ENCODE measurements around the gene USP17L17. TPM values are rescaled to one million over a fixed set of nuclear protein-coding genes. Genes with fewer than 3 reads are reported as not detected.
A peak's percentile ranks its signal among the peaks of the same experiment; 100 is the strongest.
"Not testable (repeated sequence)": the region's sequence is repeated elsewhere in the genome, so short reads cannot be mapped to it uniquely, and the experiment has no call there.

Gene USP17L17
- under 1 TPM in 2 of 7 donors, not detected in 5; 0.15 TPM for total RNA-seq
- polyA plus RNA-seq = not detected
- long read RNA-seq, donor 1 = 0 reads
- long read RNA-seq, donor 2 = 0 reads
- long read RNA-seq, donor 3 = 0 reads

- H3K4me1 ChIP-seq (ENCODE audit: insufficient read depth); H3K9me3 ChIP-seq; DNase-seq; intact Hi-C loops (cut with DNase I); H3K27me3 ChIP-seq; H3K27ac ChIP-seq; H3K36me3 ChIP-seq; H3K4me3 ChIP-seq: not testable (repeated sequence)
- WGBS, 3 donors = 89 to 97% (median 90%) methylated on average over 5 to 14 of the region's 14 CpGs
Measured at GRCh38 chr4:9243579-9243978, at the start of gene USP17L17. TSS of gene USP17L17 (plus strand) at chr4:9243879. CDS start at chr4:9243879, 0 bp downstream.

GRCh38 chr4:9210357-9210756 lies 33.3 kb upstream of the USP17L17 start, which contains the start of gene USP17L10:
TSS of gene USP17L10 (plus strand) at chr4:9210657. CDS start at chr4:9210657, 0 bp downstream.
- H3K27me3 ChIP-seq; DNase-seq; H3K4me3 ChIP-seq; H3K27ac ChIP-seq; H3K36me3 ChIP-seq; H3K4me1 ChIP-seq (ENCODE audit: insufficient read depth); intact Hi-C loops (cut with DNase I); H3K9me3 ChIP-seq: not testable (repeated sequence)
- WGBS, 3 donors = no CpG with 5 or more reads among the region's 13 CpGs

DNA sequence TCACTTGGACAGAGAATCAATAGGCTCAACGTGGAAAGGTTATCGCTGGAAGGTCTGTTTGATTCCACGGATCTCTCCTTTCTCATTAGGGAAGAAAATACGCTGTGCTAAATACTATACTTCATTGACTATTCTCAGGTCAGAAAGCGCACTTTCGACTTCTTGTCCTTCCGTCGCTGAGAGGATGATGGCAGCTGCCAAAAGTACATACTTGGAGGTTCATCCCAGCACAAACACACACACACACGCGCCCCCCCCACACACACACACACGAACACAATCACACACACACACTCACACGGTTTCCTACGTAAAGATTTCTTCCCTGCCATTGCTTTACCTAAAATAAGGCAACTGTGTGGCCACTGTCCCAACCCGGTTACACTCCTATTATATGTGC lies 29.0 kb upstream of the USP17L17 start:
- peak in 1 of 5 donors; percentile 2 for DNase-seq
- intact Hi-C loops (cut with DNase I); H3K27me3 ChIP-seq; H3K4me1 ChIP-seq (ENCODE audit: insufficient read depth); H3K27ac ChIP-seq; H3K4me3 ChIP-seq; H3K9me3 ChIP-seq; H3K36me3 ChIP-seq: not testable (repeated sequence)
- 70 to 74% (median 74%) methylated on average over 11 of the region's 14 CpGs for WGBS, 3 donors

- H3K4me3 ChIP-seq; H3K27ac ChIP-seq; H3K36me3 ChIP-seq; intact Hi-C loops (cut with DNase I); H3K27me3 ChIP-seq; H3K9me3 ChIP-seq; DNase-seq; H3K4me1 ChIP-seq (ENCODE audit: insufficient read depth): not testable (repeated sequence)
- no CpG with 5 or more reads among the region's 14 CpGs for WGBS, 3 donors
Measured at GRCh38 chr4:9215105-9215504, 28.6 kb upstream of the USP17L17 start, which contains the start of gene USP17L11. TSS of gene USP17L11 (plus strand) at chr4:9215405. CDS start at chr4:9215405, 0 bp downstream.

DNA sequence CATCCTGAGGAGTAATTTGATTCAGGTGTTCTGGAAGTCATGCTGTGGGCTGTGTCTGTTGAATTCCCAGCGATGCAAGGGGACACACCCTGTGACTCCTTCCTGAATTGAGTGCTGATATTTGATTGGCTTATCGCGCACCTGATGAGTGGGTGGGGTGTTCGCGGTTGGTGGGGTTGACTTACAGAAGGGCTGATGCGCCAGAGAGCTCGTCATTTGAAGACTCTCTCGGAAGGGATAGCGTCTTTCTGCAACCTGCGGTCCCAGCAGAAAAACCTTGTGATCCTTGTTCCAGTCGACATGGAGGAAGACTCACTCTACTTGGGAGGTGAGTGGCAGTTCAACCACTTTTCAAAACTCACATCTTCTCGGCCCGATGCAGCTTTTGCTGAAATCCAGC lies 23.8 kb upstream of the USP17L17 start, which contains the start of gene USP17L12:
Gene USP17L12, plus strand, starts transcription at position 301 of the 400 bp plus-strand sequence. Its CDS starts 0 bp downstream, at position 301.
- intact Hi-C loops (cut with DNase I); H3K4me1 ChIP-seq (ENCODE audit: insufficient read depth); H3K36me3 ChIP-seq; H3K4me3 ChIP-seq; H3K27ac ChIP-seq; H3K27me3 ChIP-seq; H3K9me3 ChIP-seq; DNase-seq: not testable (repeated sequence)
- no CpG with 5 or more reads among the region's 13 CpGs for WGBS, 3 donors

DNA sequence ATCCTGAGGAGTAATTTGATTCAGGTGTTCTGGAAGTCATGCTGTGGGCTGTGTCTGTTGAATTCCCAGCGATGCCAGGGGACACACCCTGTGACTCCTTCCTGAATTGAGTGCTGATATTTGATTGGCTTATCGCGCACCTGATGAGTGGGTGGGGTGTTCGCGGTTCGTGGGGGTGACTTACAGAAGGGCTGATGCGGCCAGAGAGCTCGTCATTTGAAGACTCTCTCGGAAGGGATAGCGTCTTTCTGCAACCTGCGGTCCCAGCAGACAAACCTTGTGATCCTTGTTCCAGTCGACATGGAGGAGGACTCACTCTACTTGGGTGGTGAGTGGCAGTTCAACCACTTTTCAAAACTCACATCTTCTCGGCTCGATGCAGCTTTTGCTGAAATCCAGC lies 19.1 kb upstream of the USP17L17 start, which contains the start of gene USP17L13:
Gene USP17L13, plus strand, starts transcription at position 301 of the 400 bp plus-strand sequence. Its CDS starts 0 bp downstream, at position 301.
- H3K36me3 ChIP-seq; intact Hi-C loops (cut with DNase I); H3K4me3 ChIP-seq; H3K27ac ChIP-seq; H3K9me3 ChIP-seq; H3K27me3 ChIP-seq; DNase-seq; H3K4me1 ChIP-seq (ENCODE audit: insufficient read depth): not testable (repeated sequence)
- no CpG with 5 or more reads among the region's 14 CpGs for WGBS, 3 donors

DNA sequence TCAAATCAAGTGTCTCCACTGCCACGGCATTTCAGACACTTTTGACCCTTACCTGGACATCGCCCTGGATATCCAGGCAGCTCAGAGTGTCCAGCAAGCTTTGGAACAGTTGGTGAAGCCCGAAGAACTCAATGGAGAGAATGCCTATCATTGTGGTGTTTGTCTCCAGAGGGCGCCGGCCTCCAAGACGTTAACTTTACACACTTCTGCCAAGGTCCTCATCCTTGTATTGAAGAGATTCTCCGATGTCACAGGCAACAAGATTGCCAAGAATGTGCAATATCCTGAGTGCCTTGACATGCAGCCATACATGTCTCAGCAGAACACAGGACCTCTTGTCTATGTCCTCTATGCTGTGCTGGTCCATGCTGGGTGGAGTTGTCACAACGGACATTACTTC lies 13.4 kb upstream of the USP17L17 start:
- H3K27ac ChIP-seq; intact Hi-C loops (cut with DNase I); H3K27me3 ChIP-seq; H3K4me1 ChIP-seq (ENCODE audit: insufficient read depth); H3K4me3 ChIP-seq; H3K36me3 ChIP-seq; H3K9me3 ChIP-seq: not testable (repeated sequence)
- DNase-seq = peak in 2 of 5 donors; percentile 4 to 32
- WGBS, 3 donors = 84 to 89% (median 86%) methylated on average over 5 of the region's 8 CpGs

DNA sequence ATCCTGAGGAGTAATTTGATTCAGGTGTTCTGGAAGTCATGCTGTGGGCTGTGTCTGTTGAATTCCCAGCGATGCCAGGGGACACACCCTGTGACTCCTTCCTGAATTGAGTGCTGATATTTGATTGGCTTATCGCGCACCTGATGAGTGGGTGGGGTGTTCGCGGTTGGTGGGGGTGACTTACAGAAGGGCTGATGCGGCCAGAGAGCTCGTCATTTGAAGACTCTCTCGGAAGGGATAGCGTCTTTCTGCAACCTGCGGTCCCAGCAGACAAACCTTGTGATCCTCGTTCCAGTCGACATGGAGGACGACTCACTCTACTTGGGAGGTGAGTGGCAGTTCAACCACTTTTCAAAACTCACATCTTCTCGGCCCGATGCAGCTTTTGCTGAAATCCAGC lies 9.6 kb upstream of the USP17L17 start, which contains the start of gene USP17L15:
Gene USP17L15, plus strand, starts transcription at position 301 of the 400 bp plus-strand sequence. Its CDS starts 0 bp downstream, at position 301.
- DNase-seq; H3K27ac ChIP-seq; H3K36me3 ChIP-seq; H3K9me3 ChIP-seq; H3K4me1 ChIP-seq (ENCODE audit: insufficient read depth); H3K27me3 ChIP-seq; intact Hi-C loops (cut with DNase I); H3K4me3 ChIP-seq: not testable (repeated sequence)
- no CpG with 5 or more reads among the region's 15 CpGs for WGBS, 3 donors

DNA sequence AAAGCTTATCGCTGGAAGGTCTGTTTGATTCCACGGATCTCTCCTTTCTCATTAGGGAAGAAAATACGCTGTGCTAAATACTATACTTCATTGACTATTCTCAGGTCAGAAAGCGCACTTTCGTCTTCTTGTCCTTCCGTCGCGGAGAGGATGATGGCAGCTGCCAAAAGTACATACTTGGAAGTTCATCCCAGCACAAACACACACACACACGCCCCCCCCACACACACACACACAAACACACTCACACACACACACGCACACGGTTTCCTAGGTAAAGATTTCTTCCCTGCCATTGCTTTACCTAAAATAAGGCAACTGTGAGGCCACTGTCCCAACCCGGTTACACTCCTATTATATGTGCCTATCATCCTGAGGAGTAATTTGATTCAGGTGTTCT lies 5.2 kb upstream of the USP17L17 start:
- DNase-seq = peak in 3 of 5 donors; percentile 1 to 17 (median 4)
- H3K36me3 ChIP-seq; H3K9me3 ChIP-seq; H3K27me3 ChIP-seq; H3K4me1 ChIP-seq (ENCODE audit: insufficient read depth); H3K4me3 ChIP-seq; intact Hi-C loops (cut with DNase I); H3K27ac ChIP-seq: not testable (repeated sequence)
- 67 to 68% methylated on average over 3 to 9 of the region's 12 CpGs; no CpG with 5 or more reads in 1 of the 3 donors for WGBS, 3 donors

DNA sequence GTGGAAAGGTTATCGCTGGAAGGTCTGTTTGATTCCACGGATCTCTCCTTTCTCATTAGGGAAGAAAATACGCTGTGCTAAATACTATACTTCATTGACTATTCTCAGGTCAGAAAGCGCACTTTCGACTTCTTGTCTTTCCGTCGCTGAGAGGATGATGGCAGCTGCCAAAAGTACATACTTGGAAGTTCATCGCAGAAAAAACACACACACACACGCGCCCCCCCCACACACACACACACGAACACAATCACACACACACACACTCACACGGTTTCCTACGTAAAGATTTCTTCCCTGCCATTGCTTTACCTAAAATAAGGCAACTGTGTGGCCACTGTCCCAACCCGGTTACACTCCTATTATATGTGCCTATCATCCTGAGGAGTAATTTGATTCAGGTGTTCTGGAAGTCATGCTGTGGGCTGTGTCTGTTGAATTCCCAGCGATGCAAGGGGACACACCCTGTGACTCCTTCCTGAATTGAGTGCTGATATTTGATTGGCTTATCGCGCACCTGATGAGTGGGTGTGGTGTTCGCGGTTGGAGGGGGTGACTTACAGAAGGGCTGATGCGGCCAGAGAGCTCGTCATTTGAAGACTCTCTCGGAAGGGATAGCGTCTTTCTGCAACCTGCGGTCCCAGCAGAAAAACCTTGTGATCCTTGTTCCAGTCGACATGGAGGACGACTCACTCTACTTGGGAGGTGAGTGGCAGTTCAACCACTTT lies 4.4 kb downstream of the USP17L17 start, which contains the start of gene USP17L18:
Gene USP17L18, plus strand, starts transcription at position 678 of the 728 bp plus-strand sequence. Its CDS starts 0 bp downstream, at position 678.
- WGBS, 3 donors = 82 to 89% (median 88%) methylated on average over 12 to 16 of the region's 26 CpGs
- H3K27me3 ChIP-seq; H3K27ac ChIP-seq; H3K36me3 ChIP-seq; H3K4me1 ChIP-seq (ENCODE audit: insufficient read depth); H3K4me3 ChIP-seq; intact Hi-C loops (cut with DNase I); H3K9me3 ChIP-seq: not testable (repeated sequence)
- DNase-seq = peak in 4 of 5 donors; percentile 5 to 28 (median 15)

DNA sequence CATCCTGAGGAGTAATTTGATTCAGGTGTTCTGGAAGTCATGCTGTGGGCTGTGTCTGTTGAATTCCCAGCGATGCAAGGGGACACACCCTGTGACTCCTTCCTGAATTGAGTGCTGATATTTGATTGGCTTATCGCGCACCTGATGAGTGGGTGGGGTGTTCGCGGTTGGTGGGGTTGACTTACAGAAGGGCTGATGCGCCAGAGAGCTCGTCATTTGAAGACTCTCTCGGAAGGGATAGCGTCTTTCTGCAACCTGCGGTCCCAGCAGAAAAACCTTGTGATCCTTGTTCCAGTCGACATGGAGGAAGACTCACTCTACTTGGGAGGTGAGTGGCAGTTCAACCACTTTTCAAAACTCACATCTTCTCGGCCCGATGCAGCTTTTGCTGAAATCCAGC lies 9.4 kb downstream of the USP17L17 start, which contains the start of gene USP17L19:
Gene USP17L19, plus strand, starts transcription at position 301 of the 400 bp plus-strand sequence. Its CDS starts 0 bp downstream, at position 301.
- H3K4me3 ChIP-seq; H3K27me3 ChIP-seq; DNase-seq; H3K36me3 ChIP-seq; intact Hi-C loops (cut with DNase I); H3K4me1 ChIP-seq (ENCODE audit: insufficient read depth); H3K9me3 ChIP-seq; H3K27ac ChIP-seq: not testable (repeated sequence)
- WGBS, 3 donors = no CpG with 5 or more reads among the region's 13 CpGs

DNA sequence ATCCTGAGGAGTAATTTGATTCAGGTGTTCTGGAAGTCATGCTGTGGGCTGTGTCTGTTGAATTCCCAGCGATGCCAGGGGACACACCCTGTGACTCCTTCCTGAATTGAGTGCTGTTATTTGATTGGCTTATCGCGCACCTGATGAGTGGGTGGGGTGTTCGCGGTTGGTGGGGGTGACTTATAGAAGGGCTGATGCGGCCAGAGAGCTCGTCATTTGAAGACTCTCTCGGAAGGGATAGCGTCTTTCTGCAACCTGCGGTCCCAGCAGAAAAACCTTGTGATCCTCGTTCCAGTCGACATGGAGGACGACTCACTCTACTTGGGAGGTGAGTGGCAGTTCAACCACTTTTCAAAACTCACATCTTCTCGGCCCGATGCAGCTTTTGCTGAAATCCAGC lies 14.1 kb downstream of the USP17L17 start, which contains the start of gene USP17L20:
Gene USP17L20, plus strand, starts transcription at position 301 of the 400 bp plus-strand sequence. Its CDS starts 0 bp downstream, at position 301.
- H3K36me3 ChIP-seq; H3K27ac ChIP-seq; H3K4me1 ChIP-seq (ENCODE audit: insufficient read depth); DNase-seq; H3K9me3 ChIP-seq; H3K27me3 ChIP-seq; intact Hi-C loops (cut with DNase I); H3K4me3 ChIP-seq: not testable (repeated sequence)
- no CpG with 5 or more reads among the region's 15 CpGs for WGBS, 3 donors
